HG03196 (cell line): Measurements from ENCODE around the gene MAPK8.
"Not testable (repeated sequence)": the region's sequence is repeated elsewhere in the genome, so short reads cannot be mapped to it uniquely, and the experiment has no call there.

ENCODE experiments used
- ATAC-seq: cut with Tn5 transposase; IDR thresholded peaks from one replicate; pipeline ENCODE4 v1.9.1; 2021; ENCODE audit not compliant: unreplicated experiment

The MAPK8 gene

DNA sequence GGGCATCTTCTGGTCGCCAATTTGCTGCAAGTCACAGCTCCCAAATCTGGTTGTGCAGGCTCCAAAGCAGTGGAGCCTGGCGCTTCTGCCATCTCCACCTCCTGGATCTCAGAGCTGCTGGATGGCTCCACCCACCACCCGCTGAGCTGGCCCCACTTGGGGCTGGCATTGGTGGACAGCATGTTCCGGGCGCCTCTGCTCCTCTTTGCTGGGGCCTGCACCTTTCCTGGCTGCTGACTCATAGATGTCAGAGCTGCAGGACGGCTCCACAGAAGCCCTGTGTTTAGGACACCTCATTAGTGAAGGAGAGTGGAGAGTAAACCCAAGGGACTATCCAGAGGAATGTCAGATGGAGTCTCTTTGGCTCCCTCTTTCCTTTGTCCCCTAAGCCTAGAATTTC, 27.4 kb downstream of the MAPK8 start:
- ATAC-seq, result no peak

GRCh38 chr10:48335788-48336187, 29.3 kb downstream of the MAPK8 start:
- no peak for ATAC-seq

DNA sequence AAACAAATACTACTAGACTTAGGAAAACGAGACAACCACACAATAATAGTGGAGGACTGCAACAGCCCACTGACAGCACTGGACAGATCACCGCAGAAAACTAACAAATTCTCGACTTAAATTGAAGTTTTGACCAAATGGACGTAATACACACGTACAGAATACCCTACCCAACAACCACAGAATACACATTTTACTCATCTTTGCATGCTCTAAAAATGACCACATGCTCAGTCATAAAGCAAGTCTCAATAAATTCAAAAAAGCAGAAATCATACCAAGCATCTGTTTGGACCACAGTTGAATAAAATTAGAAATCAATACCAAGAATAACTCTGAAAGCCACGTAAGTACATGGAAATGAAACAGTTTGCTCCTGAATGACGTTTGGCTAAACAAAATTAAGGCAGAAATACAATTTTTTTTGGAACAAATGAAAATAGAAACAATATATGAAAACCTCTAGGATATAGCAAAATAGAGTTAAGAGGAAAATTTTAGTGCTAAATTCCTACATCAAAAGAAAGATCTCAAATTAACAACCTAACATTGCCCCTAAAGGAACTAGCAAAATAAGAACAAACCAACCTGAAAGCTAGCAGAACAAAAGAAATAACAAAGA, 30.6 kb downstream of the MAPK8 start:
- ATAC-seq, result peak; percentile 77

- no peak for ATAC-seq
These were observed 34.3 kb downstream of the MAPK8 start for GRCh38 chr10:48340734-48341133.

- no peak for ATAC-seq
These were observed 36.6 kb downstream of the MAPK8 start for GRCh38 chr10:48343106-48343505.

DNA sequence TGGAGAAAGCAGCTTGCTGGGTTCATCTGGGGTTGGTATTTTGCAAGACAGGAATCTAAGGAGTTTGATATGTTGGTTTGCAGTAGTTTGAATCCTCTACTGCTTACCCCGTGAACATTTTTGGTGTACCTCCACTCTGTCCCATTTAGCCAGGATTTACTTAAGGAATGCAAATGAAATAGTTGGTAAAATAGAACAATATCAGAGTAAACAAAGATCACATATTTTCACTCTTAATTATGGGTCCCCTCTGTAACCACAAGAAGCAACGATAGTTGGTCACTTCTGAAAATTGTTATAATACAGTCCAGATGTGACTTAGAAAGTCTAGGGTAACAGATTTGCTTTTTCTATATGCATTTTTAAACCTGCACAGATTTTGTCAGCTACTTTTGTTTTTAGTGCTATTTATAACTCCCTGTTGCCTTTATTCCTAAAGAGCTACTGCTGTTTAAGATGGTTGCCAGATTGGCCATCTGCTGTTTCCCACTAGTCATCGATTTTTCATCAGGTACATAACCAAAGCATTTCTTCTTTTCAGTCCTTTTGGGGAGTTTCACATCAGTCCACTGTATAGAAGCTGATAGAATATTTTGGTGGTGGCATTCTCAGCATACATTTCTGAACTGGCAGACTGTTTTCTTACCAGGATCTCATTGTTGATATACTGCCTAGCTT, 37.6 kb downstream of the MAPK8 start:
- no peak for ATAC-seq

- ATAC-seq, result not testable (repeated sequence)
These were observed 39.8 kb downstream of the MAPK8 start for GRCh38 chr10:48346248-48346647.

GRCh38 chr10:48347539-48347938, 41.1 kb downstream of the MAPK8 start:
- ATAC-seq, result not testable (repeated sequence)

DNA sequence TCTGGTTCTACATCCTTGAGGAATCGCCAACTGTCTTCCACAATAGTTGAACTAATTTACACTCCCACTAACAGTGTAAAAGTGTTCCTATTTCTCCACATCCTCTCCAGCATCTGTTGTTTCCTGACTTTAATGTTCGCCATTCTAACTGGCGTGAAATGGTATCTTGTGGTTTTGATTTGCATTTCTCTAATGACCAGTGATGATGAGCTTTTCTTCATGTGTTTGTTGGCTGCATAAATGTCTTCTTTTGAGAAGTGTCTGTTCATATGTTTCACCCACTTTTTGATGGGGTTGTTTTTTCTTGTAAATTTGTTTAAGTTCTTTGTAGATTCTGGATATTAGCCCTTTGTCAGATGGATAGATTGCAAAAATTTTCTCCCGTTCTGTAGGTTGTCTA, 41.5 kb downstream of the MAPK8 start:
- ATAC-seq, result not testable (repeated sequence)

GRCh38 chr10:48353246-48353645, 46.8 kb downstream of the MAPK8 start:
- no peak for ATAC-seq

- ATAC-seq, result no peak
These were observed 51.2 kb downstream of the MAPK8 start for GRCh38 chr10:48357631-48358030.

GRCh38 chr10:48358162-48358561, 51.7 kb downstream of the MAPK8 start:
- no peak for ATAC-seq

- no peak for ATAC-seq
These were observed 52.4 kb downstream of the MAPK8 start for GRCh38 chr10:48358838-48359237.

- ATAC-seq, result no peak
These were observed 54.7 kb downstream of the MAPK8 start for GRCh38 chr10:48361176-48361575.

DNA sequence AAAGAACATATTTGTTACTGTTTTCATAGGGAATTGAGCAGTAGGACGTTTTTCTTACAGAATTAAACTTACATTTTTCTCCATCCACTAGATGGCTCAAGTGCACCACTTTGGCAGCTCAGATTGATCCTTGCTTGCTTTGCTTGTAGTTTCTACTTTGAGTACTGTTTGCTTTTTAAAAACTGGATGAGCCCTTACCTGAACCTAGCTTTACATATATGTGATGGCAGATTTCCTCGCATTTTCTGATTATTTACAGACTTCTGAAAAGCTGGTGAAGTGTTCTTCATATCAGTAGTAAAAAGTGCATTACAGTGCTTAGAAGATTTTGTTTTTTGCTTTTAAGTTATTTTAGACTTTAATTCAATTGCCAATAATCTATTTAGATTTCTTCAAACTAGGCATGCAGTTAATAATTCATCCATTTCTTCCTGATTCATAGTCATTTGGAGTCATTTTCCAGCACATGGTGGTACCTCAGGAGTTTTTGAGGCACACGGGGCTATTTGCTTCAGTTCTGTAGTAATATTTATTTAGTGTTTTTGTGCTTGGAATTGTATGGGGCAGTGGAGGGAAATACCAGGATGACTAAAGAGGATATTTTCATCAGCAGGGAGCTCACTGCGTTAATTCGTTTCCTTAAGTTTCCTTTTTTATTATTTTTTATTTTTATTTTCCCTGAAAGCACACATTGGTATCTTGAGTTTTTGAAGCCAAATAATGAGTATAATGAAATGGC, 57.3 kb downstream of the MAPK8 start:
- ATAC-seq, result no peak

DNA sequence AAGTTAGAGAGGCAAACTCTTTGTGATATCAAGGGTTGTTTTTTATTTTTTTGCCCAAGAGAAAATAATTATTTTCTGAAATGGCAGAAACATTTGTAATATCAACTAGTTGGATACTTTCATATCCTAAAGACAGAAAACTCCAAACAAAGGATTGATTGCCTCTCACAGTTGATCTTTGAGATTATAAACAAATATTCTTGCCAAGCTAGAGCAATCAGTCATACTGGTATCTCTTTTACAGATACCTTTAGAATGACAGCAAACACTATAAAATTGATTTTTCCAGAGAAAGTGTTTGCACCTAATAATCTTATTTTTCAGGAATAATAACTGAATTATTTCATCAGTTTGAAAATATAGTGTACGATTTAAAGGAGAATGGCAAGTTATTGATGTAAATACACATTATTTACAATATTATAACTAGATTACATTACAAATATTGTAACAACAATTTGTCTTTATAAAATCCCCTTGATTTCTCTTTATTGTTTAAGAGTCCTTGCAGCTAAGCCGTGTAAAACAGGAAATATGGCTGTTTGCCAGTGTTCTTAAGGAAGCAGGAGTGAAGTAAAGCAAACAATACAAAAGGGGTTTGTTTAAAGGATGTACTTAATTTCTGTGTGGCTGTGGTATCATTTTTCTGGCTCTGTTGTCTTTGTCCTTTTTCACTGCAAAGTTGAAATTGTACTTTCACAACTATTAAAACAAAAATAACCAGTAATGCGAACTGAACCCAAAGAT, 58.4 kb downstream of the MAPK8 start:
- ATAC-seq, result no peak

GRCh38 chr10:48365668-48366067, 59.2 kb downstream of the MAPK8 start:
- no peak for ATAC-seq

- ATAC-seq, result no peak
These were observed 59.8 kb downstream of the MAPK8 start for GRCh38 chr10:48366261-48366660.

- ATAC-seq, result no peak
These were observed 63.0 kb downstream of the MAPK8 start for GRCh38 chr10:48369501-48369900.

GRCh38 chr10:48377751-48378530, 71.5 kb downstream of the MAPK8 start:
- ATAC-seq, result no peak

DNA sequence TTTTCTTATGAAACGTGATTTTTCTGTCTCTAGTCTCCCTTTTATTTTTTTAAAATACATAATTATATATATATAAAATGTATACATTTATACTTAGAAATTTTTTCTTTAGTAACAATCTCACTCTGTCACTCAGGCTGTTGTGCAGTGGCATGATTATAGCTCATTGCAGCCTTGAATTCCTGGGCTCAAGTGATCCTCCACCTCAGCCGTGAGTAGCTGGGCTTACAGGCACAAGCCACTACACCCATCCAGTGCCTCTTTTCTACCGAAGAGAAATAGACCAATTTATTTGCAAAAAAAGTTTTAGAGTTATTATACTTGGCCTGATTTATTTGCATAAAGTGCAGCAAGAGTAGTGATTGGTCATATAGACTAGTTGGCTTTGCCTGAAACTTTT, 72.2 kb downstream of the MAPK8 start:
- ATAC-seq, result no peak
